WERI-Rb-1 (cell line): ENCODE data around the gene MYH15.
A peak's percentile ranks its signal among the peaks of the same experiment; 100 is the strongest.

Source experiments
- DNase-seq: peaks from one replicate; pipeline ENCODE4 v3.0.0-alpha.2; 2020
- H3K27ac ChIP-seq: fragments of 250-450 bp; sonication (Bioruptor Pico); 2 replicates; pipeline ENCODE4 v1.5.1; 2020; ENCODE audit warnings: mild to moderate bottlenecking, moderate library complexity
- H3K27me3 ChIP-seq: fragments of 250-450 bp; sonication (Bioruptor Pico); 2 replicates; pipeline ENCODE4 v1.5.1; 2021; ENCODE audit warnings: mild to moderate bottlenecking, low read depth, moderate library complexity; ENCODE audit not compliant: insufficient read depth, severe bottlenecking
- H3K36me3 ChIP-seq: fragments of 250-450 bp; sonication (Bioruptor Pico); 2 replicates; pipeline ENCODE4 v1.5.1; 2020; ENCODE audit warnings: mild to moderate bottlenecking, moderate library complexity
- H3K4me3 ChIP-seq: 2 replicates; pipeline ENCODE4 v1.5.1; 2011; ENCODE audit warnings: low read depth, mild to moderate bottlenecking, control low read depth, low read length
- H3K9me3 ChIP-seq: fragments of 250-450 bp; sonication (Bioruptor Pico); 2 replicates; pipeline ENCODE4 v1.5.1; 2021; ENCODE audit warnings: mild to moderate bottlenecking, moderate library complexity; ENCODE audit not compliant: severe bottlenecking
- TF ChIP-seq, protein P1 (sequence below): IDR thresholded peaks from 2 replicates; pipeline ENCODE4 v1.5.1; 2011; ENCODE audit warnings: low read depth, mild to moderate bottlenecking, control low read depth, inconsistent platforms, low read length

MYH15 gene

DNA sequence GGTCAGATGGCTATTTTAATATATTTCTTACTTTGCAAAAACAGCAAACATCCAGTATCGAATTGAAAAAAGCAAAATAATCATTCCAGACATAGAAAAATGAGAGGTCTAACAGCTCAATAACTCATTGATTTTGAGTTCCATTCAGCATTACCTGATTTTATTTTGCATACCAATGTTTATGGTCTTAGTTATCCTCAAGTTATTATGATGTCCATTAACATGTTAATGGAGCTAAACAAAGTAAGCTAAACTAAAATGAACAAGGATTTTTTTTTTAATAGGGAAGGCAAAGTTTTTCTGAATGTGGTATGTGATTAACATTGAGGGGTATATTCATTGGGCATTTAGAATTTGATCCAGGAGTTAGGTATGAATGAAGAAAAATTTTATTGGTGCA is 13.1 kb downstream of the MYH15 start:
- H3K4me3 ChIP-seq = no peak overlapping the region
- no peak for DNase-seq
- TF ChIP-seq, protein P1, sequence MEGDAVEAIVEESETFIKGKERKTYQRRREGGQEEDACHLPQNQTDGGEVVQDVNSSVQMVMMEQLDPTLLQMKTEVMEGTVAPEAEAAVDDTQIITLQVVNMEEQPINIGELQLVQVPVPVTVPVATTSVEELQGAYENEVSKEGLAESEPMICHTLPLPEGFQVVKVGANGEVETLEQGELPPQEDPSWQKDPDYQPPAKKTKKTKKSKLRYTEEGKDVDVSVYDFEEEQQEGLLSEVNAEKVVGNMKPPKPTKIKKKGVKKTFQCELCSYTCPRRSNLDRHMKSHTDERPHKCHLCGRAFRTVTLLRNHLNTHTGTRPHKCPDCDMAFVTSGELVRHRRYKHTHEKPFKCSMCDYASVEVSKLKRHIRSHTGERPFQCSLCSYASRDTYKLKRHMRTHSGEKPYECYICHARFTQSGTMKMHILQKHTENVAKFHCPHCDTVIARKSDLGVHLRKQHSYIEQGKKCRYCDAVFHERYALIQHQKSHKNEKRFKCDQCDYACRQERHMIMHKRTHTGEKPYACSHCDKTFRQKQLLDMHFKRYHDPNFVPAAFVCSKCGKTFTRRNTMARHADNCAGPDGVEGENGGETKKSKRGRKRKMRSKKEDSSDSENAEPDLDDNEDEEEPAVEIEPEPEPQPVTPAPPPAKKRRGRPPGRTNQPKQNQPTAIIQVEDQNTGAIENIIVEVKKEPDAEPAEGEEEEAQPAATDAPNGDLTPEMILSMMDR = no peak
- H3K27ac ChIP-seq = no peak overlapping the region
- H3K36me3 ChIP-seq = no peaks in the 10 kb centered on the region
- no peaks in the 10 kb centered on the region for H3K27me3 ChIP-seq
- H3K9me3 ChIP-seq = no peaks in the 10 kb centered on the region

DNA sequence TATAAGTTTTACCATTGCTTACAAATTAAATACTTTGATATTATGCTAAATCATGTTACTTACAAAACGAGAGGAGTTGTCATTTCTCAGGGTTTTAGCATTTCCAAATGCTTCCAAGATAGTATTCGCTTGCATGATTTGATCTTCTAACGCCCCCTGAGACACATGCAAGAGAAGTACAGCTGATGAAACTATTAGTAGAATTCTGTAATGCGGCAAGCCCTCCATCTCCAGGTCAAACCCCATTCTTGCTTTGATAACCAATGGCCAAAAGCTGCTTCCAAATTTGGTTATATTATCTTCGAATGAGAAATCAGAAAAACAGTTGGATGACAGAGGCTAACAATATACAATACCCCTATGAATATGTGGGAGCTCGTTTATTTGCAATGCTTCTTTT is 14.7 kb downstream of the MYH15 start:
- DNase-seq = no peak
- TF ChIP-seq, protein P1 = no peak
- Histone ChIP-seq H3K9me3 (no peaks in the 10 kb centered on the region), H3K27me3 (no peaks in the 10 kb centered on the region), H3K36me3 (no peaks in the 10 kb centered on the region), H3K27ac (no peak overlapping the region), H3K4me3 (no peak overlapping the region)

DNA sequence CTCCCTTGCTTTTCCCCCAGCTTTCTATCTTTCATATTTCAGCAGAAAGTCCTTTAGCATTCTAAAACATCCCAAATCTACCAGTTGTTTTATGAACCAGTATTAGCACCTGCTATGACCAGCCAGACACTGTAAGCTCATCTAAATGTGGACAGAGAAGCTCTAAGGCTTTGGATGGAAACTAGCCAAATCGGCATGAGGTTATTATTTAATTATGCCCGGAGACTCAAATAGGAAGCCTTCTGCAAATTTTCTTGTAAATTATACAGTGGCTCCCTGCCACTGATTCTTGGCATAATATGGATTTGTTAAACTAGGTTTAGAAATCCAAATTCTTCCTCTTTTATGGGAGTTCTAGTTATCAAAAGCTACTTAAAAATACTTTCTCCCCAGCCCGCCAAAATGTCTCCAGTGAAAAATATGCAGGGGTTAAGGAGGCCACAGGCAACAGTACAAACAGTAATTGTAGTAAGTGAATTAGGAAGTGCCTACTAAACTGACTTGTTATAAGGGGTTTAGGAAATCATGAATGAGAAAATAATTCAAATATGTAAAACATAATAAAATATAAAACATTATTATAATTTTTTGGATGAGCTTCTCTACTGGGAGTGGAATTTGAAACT is 15.4 kb downstream of the MYH15 start:
- DNase-seq = no peak
- no peaks in the 10 kb centered on the region for H3K36me3 ChIP-seq
- no peak overlapping the region for H3K4me3 ChIP-seq
- no peaks in the 10 kb centered on the region for H3K9me3 ChIP-seq
- no peak overlapping the region for H3K27ac ChIP-seq
- no peaks in the 10 kb centered on the region for H3K27me3 ChIP-seq
- TF ChIP-seq, protein P1 = no peak

DNA sequence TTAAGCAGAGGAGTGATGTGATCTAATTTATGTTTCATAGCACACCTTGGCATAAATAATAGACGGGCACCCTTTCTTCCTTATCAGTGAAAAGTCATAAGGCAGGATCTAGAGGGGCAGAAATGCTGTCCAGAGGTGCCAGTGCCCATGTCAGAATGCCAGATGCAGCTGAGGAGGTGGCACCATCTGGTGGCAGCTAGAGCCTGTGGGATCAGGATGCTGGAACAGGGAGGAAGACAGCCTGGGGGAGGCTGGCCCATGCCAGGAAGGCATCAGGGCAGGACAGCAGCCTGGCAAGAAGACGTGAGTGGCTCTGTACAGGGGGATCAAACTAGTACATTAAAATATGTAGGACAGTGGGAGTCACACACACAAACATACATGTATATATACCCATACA is 16.5 kb downstream of the MYH15 start:
- H3K9me3 ChIP-seq = no peaks in the 10 kb centered on the region
- no peak overlapping the region for H3K4me3 ChIP-seq
- H3K27me3 ChIP-seq = no peaks in the 10 kb centered on the region
- H3K36me3 ChIP-seq = no peaks in the 10 kb centered on the region
- H3K27ac ChIP-seq = no peak overlapping the region
- peak; percentile 33 for DNase-seq
- TF ChIP-seq, protein P1 = peak; percentile 47; the same call in 1 of the 2 replicates

DNA sequence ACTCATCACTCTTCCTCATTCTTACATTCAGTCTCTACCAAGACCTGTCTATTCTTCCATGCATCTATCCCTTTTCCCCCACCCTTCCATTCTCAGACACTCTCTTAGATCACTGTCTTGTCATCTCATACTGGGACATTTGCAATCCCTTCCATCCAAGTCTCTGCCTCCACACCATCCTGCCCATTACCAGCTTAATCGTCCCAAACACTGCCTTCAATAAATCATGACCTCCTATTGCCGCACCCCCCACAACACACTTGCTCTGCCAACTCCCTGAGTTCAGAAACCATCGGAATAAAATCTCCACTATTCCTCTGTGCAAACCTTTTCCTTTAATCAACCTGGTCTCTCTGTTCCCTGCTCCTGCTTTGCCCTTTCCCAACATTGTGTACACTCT is 18.9 kb downstream of the MYH15 start:
- Histone ChIP-seq H3K27ac (no peak overlapping the region), H3K27me3 (no peaks in the 10 kb centered on the region), H3K36me3 (no peaks in the 10 kb centered on the region), H3K9me3 (no peaks in the 10 kb centered on the region), H3K4me3 (no peak overlapping the region)
- DNase-seq = no peak
- TF ChIP-seq, protein P1 = no peak

DNA sequence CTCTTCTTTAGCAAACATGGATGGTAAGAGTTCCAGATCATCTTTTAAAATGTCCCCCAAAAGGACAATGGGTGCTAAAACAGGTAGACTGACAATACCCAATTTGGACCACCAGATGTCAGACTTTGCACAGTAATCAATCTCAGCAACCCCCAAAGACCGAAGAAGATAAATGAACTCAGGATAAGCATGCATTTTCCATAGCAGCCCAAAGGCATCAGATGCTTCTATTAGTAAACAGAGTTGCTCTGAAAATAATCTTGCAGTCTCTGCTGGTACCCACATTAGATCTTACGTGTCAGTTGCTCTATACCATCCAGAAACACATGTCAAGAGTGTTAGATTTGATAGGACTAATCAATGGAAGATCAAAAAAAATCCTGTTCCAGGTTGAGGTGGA is 20.6 kb downstream of the MYH15 start:
- Histone ChIP-seq H3K27me3 (no peaks in the 10 kb centered on the region), H3K36me3 (no peaks in the 10 kb centered on the region), H3K9me3 (no peaks in the 10 kb centered on the region), H3K27ac (no peak overlapping the region), H3K4me3 (no peak overlapping the region)
- peak; percentile 35 for DNase-seq
- TF ChIP-seq, protein P1 = peak; percentile 60
